GM13977 (cell line): ENCODE data around the gene TGFBR3.
"Not testable (repeated sequence)": the region's sequence is repeated elsewhere in the genome, so short reads cannot be mapped to it uniquely, and the experiment has no call there.

ENCODE experiments used
- DNase-seq: peaks from one replicate; pipeline ENCODE4 v3.0.0; 2012; ENCODE audit warnings: low spot score
- CTCF ChIP-seq: IDR thresholded peaks from 2 replicates; pipeline ENCODE4 v1.5.1; 2012; ENCODE audit warnings: mild to moderate bottlenecking, control low read depth; ENCODE audit not compliant: insufficient read depth; ENCODE audit errors: extremely low read depth, missing control alignments
- in situ Hi-C: fragments of 300-500 bp; cut with MboI; formaldehyde crosslinking; loops from one replicate; pipeline ENCODE4 v1.12.0; 2022; ENCODE audit warnings: low sequenced_read_pairs, low pct_unique_long_range_greater_than_20kb, mixed read lengths, inconsistent platforms; ENCODE audit not compliant: unreplicated experiment

TGFBR3 gene

GRCh38 chr1:91835087-91835521 is 50.8 kb downstream of the TGFBR3 start:
- in situ Hi-C loops, result no loop called here

GRCh38 chr1:91834549-91834948 is 51.4 kb downstream of the TGFBR3 start:
- DNase-seq, in situ Hi-C loops: not testable (repeated sequence)

More at GRCh38 chr1:91835087-91835521, 50.8 kb downstream of the TGFBR3 start:
- DNase-seq, result no peak
- TF ChIP-seq CTCF, result no peak

- TF ChIP-seq CTCF, result no peak
- DNase-seq, result no peak
Observed at GRCh38 chr1:91833946-91834345, 52.0 kb downstream of the TGFBR3 start.

GRCh38 chr1:91831132-91831930 is 54.6 kb downstream of the TGFBR3 start:
- in situ Hi-C loops, result no loop called here
- no peak for TF ChIP-seq CTCF
- DNase-seq, result no peak

More at GRCh38 chr1:91833946-91834345, 52.0 kb downstream of the TGFBR3 start:
- in situ Hi-C loops, result no loop called here

GRCh38 chr1:91830242-91831131 is 55.5 kb downstream of the TGFBR3 start:
- no peak for TF ChIP-seq CTCF
- in situ Hi-C loops, result no loop called here
- no peak for DNase-seq

- TF ChIP-seq CTCF, result no peak
- no peak for DNase-seq
- in situ Hi-C loops, result no loop called here
Observed at GRCh38 chr1:91829293-91830153, 56.4 kb downstream of the TGFBR3 start.
